Adrenal gland (tissue), 5 donors: Measurements from ENCODE around the gene CDK5RAP2.

Source experiments
- CTCF ChIP-seq, 6 experiments: fragments of 450-650 bp in 4 of 6; fragments of 200-600 bp in 2 of 6; sonication (generic) in 1 of 6; IDR thresholded peaks; 1 replicate in 5 of 6; 2 replicates in 1 of 6; pipeline versions ENCODE4 v1.5.1 to v1.8.0; 2016 to 2021; ENCODE audit warnings: antibody characterized with exemption in 6 of 6, mild to moderate bottlenecking in 2 of 6, moderate library complexity in 1 of 6
- POLR2A ChIP-seq, 2 donors: fragments of 450-650 bp; IDR thresholded peaks; one replicate each; pipeline ENCODE4 v1.6.1; 2017; ENCODE audit warnings: antibody characterized with exemption in 2 of 2, mild to moderate bottlenecking in 2 of 2, moderate library complexity in 1 of 2
- donor health status: DM: no; HTN: no; CAD: no.

- no peak for TF ChIP-seq POLR2A (IDR thresholded peaks at IDR 0.05)
- no peak for TF ChIP-seq CTCF (IDR thresholded peaks at IDR 0.05)
These were observed 48.4 kb upstream of the CDK5RAP2 start for GRCh38 chr9:120628207-120628924.
